DOHH2 (cell line): Measurements from ENCODE around the gene MECP2.
"Not testable (repeated sequence)": the region's sequence is repeated elsewhere in the genome, so short reads cannot be mapped to it uniquely, and the experiment has no call there.

Experiments used
- H3F3A ChIP-seq: fragments of 200-600 bp; sonication (generic), shearing (Covaris generic); 2 replicates; pipeline ENCODE4 v1.6.0; 2016; ENCODE audit warnings: antibody characterized with exemption, mild to moderate bottlenecking; ENCODE audit not compliant: control insufficient read depth, insufficient read depth
- H3K27ac ChIP-seq: fragments of 200-600 bp; sonication (generic); 2 replicates; pipeline ENCODE4 v1.5.1; 2014; ENCODE audit warnings: low read depth, mild to moderate bottlenecking, low read length, moderate library complexity
- H3K27me3 ChIP-seq: fragments of 200-600 bp; sonication (generic); 2 replicates; pipeline ENCODE4 v1.6.1; 2014; ENCODE audit warnings: mild to moderate bottlenecking, low read length, mixed read lengths; ENCODE audit not compliant: control insufficient read depth
- H3K36me3 ChIP-seq: fragments of 200-600 bp; sonication (generic); 2 replicates; pipeline ENCODE4 v1.6.1; 2014; ENCODE audit warnings: mild to moderate bottlenecking, low read length, moderate library complexity, mixed read lengths; ENCODE audit not compliant: control insufficient read depth
- H3K4me1 ChIP-seq: fragments of 200-600 bp; sonication (generic); 2 replicates; pipeline ENCODE4 v1.6.1; 2014; ENCODE audit warnings: mild to moderate bottlenecking, low read length, mixed read lengths; ENCODE audit not compliant: control insufficient read depth
- H3K4me2 ChIP-seq: fragments of 200-600 bp; sonication (generic); 2 replicates; pipeline ENCODE4 v1.6.0; 2014; ENCODE audit warnings: mild to moderate bottlenecking, low read length, moderate library complexity
- H3K4me3 ChIP-seq: fragments of 200-600 bp; sonication (generic); 2 replicates; pipeline ENCODE4 v1.5.1; 2014; ENCODE audit warnings: mild to moderate bottlenecking, low read length, mixed read lengths
- H3K79me2 ChIP-seq: fragments of 200-600 bp; sonication (generic); 2 replicates; pipeline ENCODE4 v1.6.1; 2014; ENCODE audit warnings: mild to moderate bottlenecking, low read length, mixed read lengths; ENCODE audit not compliant: control insufficient read depth
- H3K9me2 ChIP-seq: fragments of 200-600 bp; sonication (generic); replicated peaks from 2 replicates; pipeline ENCODE4 v1.6.1; 2014; ENCODE audit warnings: mild to moderate bottlenecking, low read length, mixed read lengths; ENCODE audit not compliant: control insufficient read depth
- H3K9me3 ChIP-seq: fragments of 200-600 bp; sonication (generic); 2 replicates; pipeline ENCODE4 v1.6.1; 2014; ENCODE audit warnings: antibody characterized with exemption, low read length, mixed read lengths; ENCODE audit not compliant: control insufficient read depth, insufficient read depth
- H4K20me1 ChIP-seq: fragments of 200-600 bp; sonication (generic); 2 replicates; pipeline ENCODE4 v1.6.0; 2014; ENCODE audit warnings: low read depth, mild to moderate bottlenecking, antibody characterized with exemption, low read length, moderate library complexity; ENCODE audit not compliant: control insufficient read depth, insufficient read depth
- EZH2phosphoT487 ChIP-seq: fragments of 200-600 bp; sonication (generic); IDR thresholded peaks from 2 replicates; pipeline ENCODE4 v1.6.1; 2017; ENCODE audit warnings: borderline replicate concordance, mild to moderate bottlenecking, antibody characterized with exemption, low read length, moderate library complexity, mixed read lengths
- TF ChIP-seq, protein P1 (sequence below): fragments of 200-600 bp; sonication (generic); IDR thresholded peaks from one replicate; pipeline ENCODE4 v1.5.1; 2014; ENCODE audit warnings: antibody characterized with exemption, mild to moderate bottlenecking, low read depth, low read length; ENCODE audit not compliant: poor library complexity, severe bottlenecking

Gene MECP2

DNA sequence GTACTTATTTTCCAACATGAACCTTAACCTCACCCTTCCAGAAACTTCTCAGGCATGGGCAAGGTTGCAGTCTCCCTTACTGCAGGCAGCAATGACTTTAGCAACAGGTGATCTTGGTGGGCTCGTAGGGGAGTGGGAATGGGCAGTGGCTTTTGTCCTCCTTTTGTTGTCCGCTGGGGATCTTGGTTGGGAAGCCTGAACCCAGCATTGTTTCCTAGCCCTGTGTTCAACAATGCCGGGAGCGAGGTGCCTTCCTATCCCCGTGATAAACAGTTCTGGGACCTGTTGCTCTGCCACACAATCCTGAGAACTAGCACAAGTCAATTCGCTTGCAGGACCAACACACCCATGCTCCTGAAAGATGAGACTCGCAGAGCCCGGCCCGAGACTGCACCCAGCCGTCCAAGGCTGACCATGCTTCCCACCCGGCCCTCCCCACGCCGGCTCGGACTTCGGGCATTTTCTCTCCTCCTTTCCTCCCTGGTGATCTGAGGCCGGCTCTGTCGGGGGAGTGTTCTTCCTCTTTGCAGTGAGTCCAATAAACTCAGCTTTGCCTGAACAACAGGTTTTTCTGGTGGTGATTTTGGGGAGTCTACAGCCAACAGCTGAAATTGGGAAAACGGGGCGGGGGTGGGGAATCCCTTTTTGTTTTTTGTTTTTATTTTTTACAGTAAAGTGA, 98.0 kb downstream of the MECP2 start:
- Histone ChIP-seq H3K4me1 (peaks cover 15% of the 10 kb centered on the region), H3K79me2 (no peaks in the 10 kb centered on the region), H3K36me3 (no peaks in the 10 kb centered on the region), H3K9me3 (no peaks in the 10 kb centered on the region), H3K4me2 (no peak overlapping the region), H4K20me1 (no peaks in the 10 kb centered on the region), H3F3A (no peaks in the 10 kb centered on the region), H3K4me3 (no peak overlapping the region), H3K27ac (no peak overlapping the region), H3K9me2 (no peaks in the 10 kb centered on the region), H3K27me3 (no peaks in the 10 kb centered on the region)
- no peak for TF ChIP-seq EZH2phosphoT487
- TF ChIP-seq, protein P1, sequence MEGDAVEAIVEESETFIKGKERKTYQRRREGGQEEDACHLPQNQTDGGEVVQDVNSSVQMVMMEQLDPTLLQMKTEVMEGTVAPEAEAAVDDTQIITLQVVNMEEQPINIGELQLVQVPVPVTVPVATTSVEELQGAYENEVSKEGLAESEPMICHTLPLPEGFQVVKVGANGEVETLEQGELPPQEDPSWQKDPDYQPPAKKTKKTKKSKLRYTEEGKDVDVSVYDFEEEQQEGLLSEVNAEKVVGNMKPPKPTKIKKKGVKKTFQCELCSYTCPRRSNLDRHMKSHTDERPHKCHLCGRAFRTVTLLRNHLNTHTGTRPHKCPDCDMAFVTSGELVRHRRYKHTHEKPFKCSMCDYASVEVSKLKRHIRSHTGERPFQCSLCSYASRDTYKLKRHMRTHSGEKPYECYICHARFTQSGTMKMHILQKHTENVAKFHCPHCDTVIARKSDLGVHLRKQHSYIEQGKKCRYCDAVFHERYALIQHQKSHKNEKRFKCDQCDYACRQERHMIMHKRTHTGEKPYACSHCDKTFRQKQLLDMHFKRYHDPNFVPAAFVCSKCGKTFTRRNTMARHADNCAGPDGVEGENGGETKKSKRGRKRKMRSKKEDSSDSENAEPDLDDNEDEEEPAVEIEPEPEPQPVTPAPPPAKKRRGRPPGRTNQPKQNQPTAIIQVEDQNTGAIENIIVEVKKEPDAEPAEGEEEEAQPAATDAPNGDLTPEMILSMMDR: no peak

DNA sequence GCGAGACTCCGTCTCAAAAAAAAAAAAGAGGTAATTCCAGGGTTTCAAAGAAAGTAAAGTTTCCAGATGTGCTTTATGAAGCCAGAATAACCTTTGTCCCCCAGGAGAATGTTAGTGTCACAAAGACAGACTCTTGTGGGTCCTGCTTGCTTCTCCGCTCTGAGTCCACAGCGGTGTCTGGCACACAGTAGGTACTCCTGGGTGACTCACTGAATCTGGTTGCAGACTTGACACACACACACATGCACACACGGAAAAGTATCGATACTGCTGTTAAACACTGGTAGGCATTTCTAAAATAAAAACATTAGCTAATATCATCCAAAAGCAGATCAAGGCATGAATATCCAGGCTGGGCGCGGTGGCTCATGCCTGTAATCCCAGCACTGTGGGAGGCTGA, 102.0 kb downstream of the MECP2 start:
- Histone ChIP-seq H3K4me2 (no peak overlapping the region), H4K20me1 (no peaks in the 10 kb centered on the region), H3K4me1 (no peaks in the 10 kb centered on the region), H3K9me3 (no peaks in the 10 kb centered on the region), H3K9me2 (no peaks in the 10 kb centered on the region), H3K36me3 (no peaks in the 10 kb centered on the region), H3F3A (no peaks in the 10 kb centered on the region), H3K27ac (no peak overlapping the region), H3K4me3 (no peak overlapping the region), H3K79me2 (no peaks in the 10 kb centered on the region), H3K27me3 (no peaks in the 10 kb centered on the region)
- TF ChIP-seq EZH2phosphoT487: no peak
- TF ChIP-seq, protein P1: no peak

DNA sequence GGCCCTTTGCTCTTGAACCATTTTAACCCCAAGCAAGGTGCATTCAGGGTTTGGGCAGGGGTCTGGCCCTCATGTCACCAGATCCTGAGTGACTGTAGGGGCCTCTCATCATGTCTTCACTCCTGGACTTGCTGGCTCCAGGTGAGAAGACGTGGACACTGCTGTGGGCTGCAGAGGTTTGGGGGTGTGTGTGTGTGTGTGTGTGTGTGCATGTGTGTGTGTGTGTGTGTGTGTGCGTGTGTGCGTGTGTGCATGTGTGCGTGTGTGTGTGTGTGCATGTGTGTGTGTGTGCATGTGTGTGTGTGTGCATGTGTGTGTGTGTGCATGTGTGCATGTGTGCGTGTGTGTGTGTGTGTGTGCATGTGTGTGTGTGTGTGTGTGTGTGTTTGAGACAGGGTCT, 103.1 kb downstream of the MECP2 start:
- not testable (repeated sequence) for H3K4me2 ChIP-seq, H3K9me2 ChIP-seq, H3K27me3 ChIP-seq, H3K27ac ChIP-seq, H4K20me1 ChIP-seq, H3K4me3 ChIP-seq, H3K36me3 ChIP-seq, H3K79me2 ChIP-seq, H3K4me1 ChIP-seq, H3F3A ChIP-seq, H3K9me3 ChIP-seq

DNA sequence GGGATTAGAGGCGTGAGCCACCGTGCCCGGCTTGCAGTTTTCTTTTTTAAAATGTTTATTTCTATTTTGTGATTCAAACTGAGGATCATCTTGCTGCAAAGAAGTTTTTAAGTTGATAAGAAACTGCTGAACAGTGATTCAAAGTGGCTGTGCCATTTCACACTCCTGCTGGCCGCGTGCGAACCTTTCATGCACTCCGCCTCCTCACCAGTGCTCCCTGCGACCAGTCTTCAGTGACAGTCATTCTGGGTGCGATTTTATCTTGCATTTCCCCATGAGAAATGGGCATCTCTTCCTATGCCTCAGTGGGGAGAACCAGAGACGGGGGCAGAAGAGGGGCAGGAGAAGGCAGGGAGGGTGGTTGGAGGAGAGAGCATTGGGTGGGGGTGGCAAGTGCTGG, 103.5 kb downstream of the MECP2 start:
- H3K27me3 ChIP-seq: no peaks in the 10 kb centered on the region
- no peaks in the 10 kb centered on the region for H3K9me3 ChIP-seq
- H3K79me2 ChIP-seq: no peaks in the 10 kb centered on the region
- no peak for TF ChIP-seq EZH2phosphoT487
- TF ChIP-seq, protein P1: no peak
- no peaks in the 10 kb centered on the region for H4K20me1 ChIP-seq
- no peak overlapping the region for H3K27ac ChIP-seq
- H3K4me2 ChIP-seq: no peak overlapping the region
- H3F3A ChIP-seq: no peaks in the 10 kb centered on the region
- H3K9me2 ChIP-seq: no peaks in the 10 kb centered on the region
- H3K4me3 ChIP-seq: no peak overlapping the region
- no peaks in the 10 kb centered on the region for H3K36me3 ChIP-seq
- no peaks in the 10 kb centered on the region for H3K4me1 ChIP-seq
